Spleen (tissue), 11 donors: ENCODE results near the gene UNC13A. TPM values are rescaled to one million over a fixed set of nuclear protein-coding genes. Genes with fewer than 3 reads are reported as not detected.
A peak's percentile ranks its signal among the peaks of the same experiment; 100 is the strongest.

Source experiments
- DNase-seq: peaks from one replicate; pipeline ENCODE4 v3.0.0-alpha.2; 2020
- H3K27ac ChIP-seq, 8 donors: fragments of 200-600 bp; sonication (generic) in 7 of 8; 1 replicate in 4 of 8; 2 replicates in 4 of 8; pipeline versions ENCODE4 v1.5.0 to v1.8.0; 2016 to 2021; ENCODE audit warnings: inconsistent platforms in 4 of 8, mild to moderate bottlenecking in 4 of 8, moderate library complexity in 1 of 8
- H3K27me3 ChIP-seq, 7 donors: fragments of 200-600 bp; sonication (generic) in 6 of 7; replicated peaks in 1 of 7; 1 replicate in 4 of 7; 2 replicates in 3 of 7; pipeline versions ENCODE4 v1.5.0 to v1.8.0; 2016 to 2021; ENCODE audit warnings: inconsistent platforms in 3 of 7, mild to moderate bottlenecking in 1 of 7
- H3K36me3 ChIP-seq, 6 donors: fragments of 200-600 bp; sonication (generic) in 5 of 6; 1 replicate in 4 of 6; 2 replicates in 2 of 6; pipeline versions ENCODE4 v1.5.0 to v1.8.0; 2016 to 2021; ENCODE audit warnings: inconsistent platforms in 2 of 6
- H3K4me1 ChIP-seq, 6 donors: fragments of 200-600 bp; sonication (generic) in 5 of 6; 1 replicate in 3 of 6; 2 replicates in 3 of 6; pipeline versions ENCODE4 v1.5.0 to v1.8.0; 2016 to 2021; ENCODE audit warnings: inconsistent platforms in 3 of 6
- H3K4me3 ChIP-seq, 8 donors: fragments of 200-600 bp; sonication (generic) in 7 of 8; 1 replicate in 4 of 8; 2 replicates in 4 of 8; pipeline versions ENCODE4 v1.5.0 to v1.8.0; 2016 to 2021; ENCODE audit warnings: inconsistent platforms in 4 of 8, mild to moderate bottlenecking in 4 of 8, moderate library complexity in 2 of 8
- H3K9me3 ChIP-seq, 8 donors: fragments of 200-600 bp; sonication (generic) in 7 of 8; 1 replicate in 4 of 8; 2 replicates in 4 of 8; pipeline versions ENCODE4 v1.5.0 to v1.8.0; 2016 to 2021; ENCODE audit warnings: inconsistent platforms in 4 of 8
- POLR2A ChIP-seq, 3 donors: fragments of 450-650 bp; IDR thresholded peaks; one replicate each; pipeline ENCODE4 v1.5.1; 2017; ENCODE audit warnings: antibody characterized with exemption in 3 of 3, mild to moderate bottlenecking in 1 of 3
- POLR2AphosphoS5 ChIP-seq, 3 donors: sonication (generic); formaldehyde crosslinking; IDR thresholded peaks; one replicate each; pipeline ENCODE4 v1.5.1; 2017; ENCODE audit warnings: antibody characterized with exemption in 3 of 3
- WGBS, 5 donors: extraction: QIAGEN DNeasy Blood & Tissue Kit in 3 of 5; methylation state at CpG; one replicate each; pipeline versions ENCODE4 v1.1.5 to v1.1.7; 2013 to 2018; 5-methylcytosine and 5-hydroxymethylcytosine counted together
- intact Hi-C: fragments of 100-400 bp; cut with DNase I; formaldehyde crosslinking; loops from one replicate; pipeline ENCODE4 v1.15.0; 2023; ENCODE audit warnings: low total_unique reads
- polyA plus RNA-seq, 3 donors: library from polyadenylated mRNA; stranded (reverse); fragments of 200-250 nt; gene quantifications; one replicate each; pipeline ENCODE4 v1.2.1, GENCODE V29; 2013
- total RNA-seq, 7 donors: library from RNA; depleted of rRNA in 3 of 7; stranded (reverse); fragments of >200 nt in 3 of 7; fragmentation: NEBNext Ultra II Directional in 4 of 7; extraction: Animal tissue kit (Norgen Biotek cat#: 25700) in 4 of 7; gene quantifications; one replicate each; pipeline versions ENCODE4 v1.1.0 to v1.2.1, GENCODE V29; 2016 to 2021
- TF ChIP-seq, protein P1 (sequence below), 11 experiments: fragments of 200-600 bp in 7 of 11; fragments of 450-650 bp in 4 of 11; sonication (generic) in 4 of 11; IDR thresholded peaks in 8 of 11; conservative IDR thresholded peaks in 3 of 11; 1 replicate in 7 of 11; 2 replicates in 4 of 11; pipeline versions ENCODE4 v1.4.0 to v1.8.0; 2016 to 2021; ENCODE audit warnings: antibody characterized with exemption in 11 of 11, inconsistent platforms in 4 of 11, mild to moderate bottlenecking in 1 of 11
- donor health status: healthy with polysubstance abuse.
- donor health status: DM: no; HTN: no; CAD: no; lungs with moderate emphysema.
- donor health status: DM: no; HTN: no; CAD: no.
- donor health status: Bipolar disorder and iron deficiency.
- donor health status: healthy.
- donor health status: DM: no; HTN: no; CAD: no.
- donor health status: DM: yes; HTN: yes; CAD: no.

The UNC13A gene
- total and polyA plus RNA-seq, 10 donors, result 0.73 to 10.7 (median 5.0) TPM

GRCh38 chr19:17607936-17608335, 80.2 kb downstream of the UNC13A start:
- peaks cover 0 to 37% (median 25%) of the 10 kb centered on the region in 6 donors for H3K4me1 ChIP-seq
- H3K27me3 ChIP-seq, result peaks cover 0 to 27% (median 0%) of the 10 kb centered on the region in 7 donors
- no peaks in the 10 kb centered on the region for H3K36me3 ChIP-seq
- no peak overlapping the region for H3K27ac ChIP-seq
- H3K9me3 ChIP-seq, result no peaks in the 10 kb centered on the region
- WGBS, 5 donors, result 93 to 98% (median 96%) methylated on average over 9 of the region's 9 CpGs
- TF ChIP-seq, protein P1, sequence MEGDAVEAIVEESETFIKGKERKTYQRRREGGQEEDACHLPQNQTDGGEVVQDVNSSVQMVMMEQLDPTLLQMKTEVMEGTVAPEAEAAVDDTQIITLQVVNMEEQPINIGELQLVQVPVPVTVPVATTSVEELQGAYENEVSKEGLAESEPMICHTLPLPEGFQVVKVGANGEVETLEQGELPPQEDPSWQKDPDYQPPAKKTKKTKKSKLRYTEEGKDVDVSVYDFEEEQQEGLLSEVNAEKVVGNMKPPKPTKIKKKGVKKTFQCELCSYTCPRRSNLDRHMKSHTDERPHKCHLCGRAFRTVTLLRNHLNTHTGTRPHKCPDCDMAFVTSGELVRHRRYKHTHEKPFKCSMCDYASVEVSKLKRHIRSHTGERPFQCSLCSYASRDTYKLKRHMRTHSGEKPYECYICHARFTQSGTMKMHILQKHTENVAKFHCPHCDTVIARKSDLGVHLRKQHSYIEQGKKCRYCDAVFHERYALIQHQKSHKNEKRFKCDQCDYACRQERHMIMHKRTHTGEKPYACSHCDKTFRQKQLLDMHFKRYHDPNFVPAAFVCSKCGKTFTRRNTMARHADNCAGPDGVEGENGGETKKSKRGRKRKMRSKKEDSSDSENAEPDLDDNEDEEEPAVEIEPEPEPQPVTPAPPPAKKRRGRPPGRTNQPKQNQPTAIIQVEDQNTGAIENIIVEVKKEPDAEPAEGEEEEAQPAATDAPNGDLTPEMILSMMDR (IDR thresholded peaks at IDR 0.05 in 8 of 11, conservative IDR thresholded peaks at IDR 0.05 in 3 of 11), result no peak
- TF ChIP-seq POLR2A (IDR thresholded peaks at IDR 0.05) (no peak), POLR2AphosphoS5 (IDR thresholded peaks at IDR 0.05) (no peak)
- DNase-seq, result no peak
- intact Hi-C loops, result no loop called here
- no peak overlapping the region for H3K4me3 ChIP-seq

GRCh38 chr19:17606590-17607185, 81.5 kb downstream of the UNC13A start:
- TF ChIP-seq POLR2A (IDR thresholded peaks at IDR 0.05) (no peak), POLR2AphosphoS5 (IDR thresholded peaks at IDR 0.05) (no peak)
- TF ChIP-seq, protein P1 (IDR thresholded peaks at IDR 0.05 in 8 of 11, conservative IDR thresholded peaks at IDR 0.05 in 3 of 11), result no peak
- intact Hi-C loops, result no loop called here
- Histone ChIP-seq H3K36me3 (no peaks in the 10 kb centered on the region), H3K27me3 (peaks cover 0 to 40% (median 2%) of the 10 kb centered on the region in 7 donors), H3K27ac (peak overlapping the region in 7 of 8 donors; percentile 62 to 84 (median 72)), H3K4me1 (peaks cover 0 to 41% (median 25%) of the 10 kb centered on the region in 6 donors), H3K4me3 (peak overlapping the region in 7 of 8 donors; percentile 20 to 72 (median 47)), H3K9me3 (no peaks in the 10 kb centered on the region)
- WGBS, 5 donors, result 23 to 27% (median 24%) methylated on average over 18 of the region's 18 CpGs
- DNase-seq, result no peak

GRCh38 chr19:17605761-17606589, 82.2 kb downstream of the UNC13A start:
- Histone ChIP-seq H3K4me3 (peak overlapping the region; percentile 18 to 72 (median 44)), H3K27ac (peak overlapping the region in 7 of 8 donors; percentile 62 to 84 (median 72))

More at GRCh38 chr19:17605761-17606589, 82.2 kb downstream of the UNC13A start:
- 2 to 5% (median 3%) methylated on average over 29 to 85 of the region's 85 CpGs for WGBS, 5 donors
- Histone ChIP-seq H3K27me3 (peaks cover 0 to 47% (median 2%) of the 10 kb centered on the region in 7 donors), H3K4me1 (peaks cover 0 to 39% (median 23%) of the 10 kb centered on the region in 6 donors), H3K9me3 (no peaks in the 10 kb centered on the region), H3K36me3 (no peaks in the 10 kb centered on the region)
- DNase-seq, result peak; percentile 94
- TF ChIP-seq POLR2AphosphoS5 (IDR thresholded peaks at IDR 0.05) (peak; percentile 72 to 83 (median 79)), POLR2A (IDR thresholded peaks at IDR 0.05) (no peak)
- TF ChIP-seq, protein P1 (IDR thresholded peaks at IDR 0.05 in 8 of 11, conservative IDR thresholded peaks at IDR 0.05 in 3 of 11), result peak in 9 of 11 experiments; percentile 40 to 74 (median 68)
- intact Hi-C loops, result no loop called here
